HepG2 (cell line): ENCODE results near the gene SRXN1. TPM values are rescaled to one million over a fixed set of nuclear protein-coding genes. Genes with fewer than 3 reads are reported as not detected.
A peak's percentile ranks its signal among the peaks of the same experiment; 100 is the strongest.

Experiments used
- CEBPG ChIP-seq: IDR thresholded peaks from 2 replicates; pipeline ENCODE4 v1.6.1; 2016
- DBP ChIP-seq: sonication (generic); formaldehyde crosslinking; IDR thresholded peaks from 2 replicates; pipeline ENCODE4 v1.4.0; 2020; ENCODE audit warnings: missing genetic modification reagents; ENCODE audit errors: not compliant biosample characterization
- EP300 ChIP-seq, 3 experiments: sonication (generic) in 1 of 3; formaldehyde crosslinking in 1 of 3; IDR thresholded peaks; 2 replicates each; pipeline versions ENCODE4 v1.5.1 to v1.6.1; 2011 to 2020; ENCODE audit warnings: low read depth in 2 of 3, low read length in 2 of 3, borderline replicate concordance in 1 of 3, improper control_type of control experiment in 1 of 3, mild to moderate bottlenecking in 1 of 3, missing genetic modification reagents in 1 of 3, moderate library complexity in 1 of 3
- FOSL1 ChIP-seq: sonication (generic); formaldehyde crosslinking; IDR thresholded peaks from 2 replicates; pipeline ENCODE4 v1.9.0; 2021; ENCODE audit warnings: missing genetic modification reagents, borderline replicate concordance
- GABPB1 ChIP-seq: IDR thresholded peaks from 2 replicates; pipeline ENCODE4 v1.6.1; 2016; ENCODE audit warnings: mild to moderate bottlenecking, missing genetic modification reagents, moderate library complexity, missing compliant biosample characterization
- HES4 ChIP-seq: sonication (generic); formaldehyde crosslinking; IDR thresholded peaks from 2 replicates; pipeline ENCODE4 v1.9.0; 2021; ENCODE audit warnings: mild to moderate bottlenecking, missing genetic modification reagents, borderline replicate concordance
- HNF1B ChIP-seq: sonication (generic); formaldehyde crosslinking; IDR thresholded peaks from 2 replicates; pipeline ENCODE4 v1.5.1; 2020; ENCODE audit warnings: mild to moderate bottlenecking, moderate library complexity, missing genetic modification reagents
- IRX3 ChIP-seq: sonication (generic); formaldehyde crosslinking; IDR thresholded peaks from 2 replicates; pipeline ENCODE4 v1.8.1; 2023; ENCODE audit warnings: mild to moderate bottlenecking, low read depth, missing genetic modification reagents, borderline replicate concordance
- LCORL ChIP-seq, 2 experiments: fragments of 450-650 bp in 1 of 2; sonication (generic) in 1 of 2; formaldehyde crosslinking in 1 of 2; IDR thresholded peaks; 2 replicates each; pipeline versions ENCODE4 v1.5.0 to v1.6.1; 2017 to 2020; ENCODE audit warnings: antibody characterized with exemption in 1 of 2, missing genetic modification reagents in 1 of 2
- MXI1 ChIP-seq: IDR thresholded peaks from 3 replicates; pipeline ENCODE4 v1.6.1; 2012; ENCODE audit warnings: low read depth, low read length, inconsistent platforms, borderline replicate concordance
- SNAI1 ChIP-seq: sonication (generic); formaldehyde crosslinking; IDR thresholded peaks from 2 replicates; pipeline ENCODE4 v1.5.0; 2020; ENCODE audit warnings: mild to moderate bottlenecking, missing genetic modification reagents, borderline replicate concordance
- SRSF9 ChIP-seq: fragments of 200-400 bp; formaldehyde crosslinking; IDR thresholded peaks from 2 replicates; pipeline ENCODE4 v1.6.1; 2018; ENCODE audit warnings: borderline replicate concordance, mild to moderate bottlenecking, low read depth, low read length; ENCODE audit not compliant: insufficient read depth, poor library complexity, severe bottlenecking
- ZBTB40 ChIP-seq, 2 experiments: fragments of 450-650 bp in 1 of 2; sonication (generic) in 1 of 2; formaldehyde crosslinking in 1 of 2; IDR thresholded peaks; 2 replicates each; pipeline versions ENCODE4 v1.6.1 to v1.8.0; 2016 to 2022; ENCODE audit warnings: antibody characterized with exemption in 1 of 2, mild to moderate bottlenecking in 1 of 2, missing genetic modification reagents in 1 of 2
- ZNF274 ChIP-seq: sonication (generic); formaldehyde crosslinking; IDR thresholded peaks from 2 replicates; pipeline ENCODE4 v1.5.1; 2020; ENCODE audit warnings: mild to moderate bottlenecking, missing genetic modification reagents
- ZNF776 ChIP-seq: sonication (generic); formaldehyde crosslinking; IDR thresholded peaks from 2 replicates; pipeline ENCODE4 v1.4.0; 2020; ENCODE audit warnings: mild to moderate bottlenecking, missing genetic modification reagents
- polyA plus RNA-seq, 8 experiments: library from polyadenylated mRNA; depleted of rRNA in 3 of 8; stranded (reverse) in 7 of 8; unstranded in 1 of 8; fragments of >200 nt; fragmentation: Illumina TruSeq in 4 of 8; extraction: Trizol in 4 of 8; gene quantifications; 2 replicates each; pipeline versions ENCODE4 v1.2.1 to v1.2.3, GENCODE V29; 2011 to 2016; ENCODE audit warnings: low read depth in 4 of 8, missing spikeins in 1 of 8, mixed read lengths in 1 of 8; ENCODE audit not compliant: insufficient read depth in 1 of 8
- total RNA-seq, 5 experiments: library from RNA; depleted of rRNA; stranded (reverse); fragments of >200 nt; fragmentation: Illumina TruSeq; extraction: Trizol; gene quantifications; 2 replicates each; pipeline ENCODE4 v1.2.3, GENCODE V29; 2016; ENCODE audit warnings: low read depth in 1 of 5

Gene SRXN1
- total and polyA plus RNA-seq, 2 of the 13 experiments (the other 11 are each of a cell fraction or from before 2014, with no cell fraction given): 29.9 to 87.7 TPM

- no peak for TF ChIP-seq ZBTB40 (IDR thresholded peaks at IDR 0.05)
- TF ChIP-seq ZBTB40 (CRISPR knock-in tag; IDR thresholded peaks at IDR 0.05): no peak; the same call in 1 of the 2 replicates
- no peak for TF ChIP-seq DBP (CRISPR knock-in tag)
- peak; percentile 56 for TF ChIP-seq CEBPG (CRISPR knock-in tag)
- TF ChIP-seq ZNF274 (CRISPR knock-in tag): no peak; the same call in none of the 2 replicates
- TF ChIP-seq GABPB1 (CRISPR knock-in tag): no peak
- no peak for TF ChIP-seq MXI1
- no peak; the same call in 1 of the 2 replicates for TF ChIP-seq HES4 (CRISPR knock-in tag)
- TF ChIP-seq FOSL1 (CRISPR knock-in tag): no peak
- TF ChIP-seq IRX3: no peak
- no peak for TF ChIP-seq SNAI1 (CRISPR knock-in tag)
- peak; percentile 24 to 47; a peak in 1 of 4 replicates for TF ChIP-seq EP300 (IDR thresholded peaks at IDR 0.05; ENCODE audit: low read depth in 2 of 2, low read length in 2 of 2)
- no peak; the same call in 1 of the 2 replicates for TF ChIP-seq EP300 (CRISPR knock-in tag; IDR thresholded peaks at IDR 0.05; ENCODE audit: borderline replicate concordance)
- no peak for TF ChIP-seq LCORL (IDR thresholded peaks at IDR 0.05)
- no peak for TF ChIP-seq LCORL (CRISPR knock-in tag; IDR thresholded peaks at IDR 0.05)
- no peak for TF ChIP-seq SRSF9
- no peak; the same call in 1 of the 2 replicates for TF ChIP-seq ZNF776
- peak; percentile 89 for TF ChIP-seq HNF1B (CRISPR knock-in tag)
Observed at GRCh38 chr20:653590-654416, 803 bp upstream of the SRXN1 start (continued).
